Endothelial cell of umbilical vein (primary cell): Measurements from ENCODE around the gene PSME4. TPM values are rescaled to one million over a fixed set of nuclear protein-coding genes. Genes with fewer than 3 reads are reported as not detected.

Source experiments
- BruUV-seq: library from RNA; stranded (reverse); fragments of 400-500 nt; replicated peaks from 2 replicates; lab custom pipeline; 2021; lab: Mats Ljungman, UMichigan
- CTCF ChIA-PET: fragments of 300-600, 350-600 bp; sonication (Branson Sonifier 250); formaldehyde crosslinking; loops from one replicate; lab custom pipeline; 2021; ENCODE audit warnings: antibody characterized with exemption, inconsistent platforms; lab: Charles Lee
- POLR2A ChIA-PET: fragments of 300-600, 350-600 bp; sonication (Branson Sonifier 250); formaldehyde crosslinking; loops from one replicate; lab custom pipeline; 2021; ENCODE audit warnings: antibody characterized with exemption, inconsistent platforms; lab: Charles Lee
- DNase-seq: peaks from one replicate; pipeline ENCODE4 v3.0.0-alpha.2; 2011; ENCODE audit warnings: low read depth, low spot score
- FAIRE-seq: peaks from 2 replicates; lab custom pipeline; 2011; peaks lifted over from hg19 to GRCh38; lab: Jason Lieb, UNC
- H2AFZ ChIP-seq: 2 replicates; pipeline ENCODE4 v1.6.0; 2012; ENCODE audit warnings: low read depth, low read length, control low read depth, inconsistent platforms
- H3K27ac ChIP-seq: 2 replicates; pipeline ENCODE4 v1.5.1; 2011; ENCODE audit warnings: low read depth, mild to moderate bottlenecking, control low read depth, low read length, moderate library complexity; ENCODE audit not compliant: insufficient read depth
- H3K27me3 ChIP-seq, 2 experiments: 2 replicates each; pipeline versions ENCODE4 v1.6.0 to v1.6.1; 2011; ENCODE audit warnings: low read length in 2 of 2, mixed read lengths in 1 of 2; ENCODE audit not compliant: control insufficient read depth in 2 of 2, insufficient read depth in 2 of 2
- H3K36me3 ChIP-seq, 2 experiments: 2 replicates in 1 of 2; 3 replicates in 1 of 2; pipeline ENCODE4 v1.5.1; 2011; ENCODE audit warnings: low read length in 2 of 2, mild to moderate bottlenecking in 1 of 2, moderate library complexity in 1 of 2; ENCODE audit not compliant: control insufficient read depth in 2 of 2, insufficient read depth in 2 of 2; ENCODE audit errors: extremely low read depth in 1 of 2
- H3K4me1 ChIP-seq: 3 replicates; pipeline ENCODE4 v1.5.1; 2011; ENCODE audit warnings: mild to moderate bottlenecking, low read length; ENCODE audit not compliant: control insufficient read depth, insufficient read depth; ENCODE audit errors: extremely low read depth
- H3K4me2 ChIP-seq: 2 replicates; pipeline ENCODE4 v1.6.1; 2011; ENCODE audit warnings: low read length, control low read depth, mixed read lengths; ENCODE audit not compliant: insufficient read depth
- H3K4me3 ChIP-seq, 3 experiments: fragments of 200-600 bp in 1 of 3; sonication (generic), shearing (Covaris generic) in 1 of 3; replicated peaks in 1 of 3; 2 replicates each; pipeline ENCODE4 v1.5.1; 2011 to 2016; ENCODE audit warnings: control low read depth in 3 of 3, low read length in 3 of 3, mild to moderate bottlenecking in 2 of 3, inconsistent platforms in 1 of 3, low read depth in 1 of 3, moderate library complexity in 1 of 3; ENCODE audit not compliant: insufficient read depth in 1 of 3
- H3K79me2 ChIP-seq: 2 replicates; pipeline ENCODE4 v1.6.0; 2012; ENCODE audit warnings: low read length, inconsistent platforms; ENCODE audit not compliant: control insufficient read depth, insufficient read depth
- H3K9ac ChIP-seq: replicated peaks from 2 replicates; pipeline ENCODE3; 2011; ENCODE audit warnings: low read length, control low read depth; ENCODE audit not compliant: insufficient read depth; ENCODE audit errors: extremely low read depth
- H3K9me1 ChIP-seq: replicated peaks from 3 replicates; pipeline ENCODE4 v1.6.0; 2011; ENCODE audit warnings: mild to moderate bottlenecking, low read length; ENCODE audit not compliant: control insufficient read depth, insufficient read depth; ENCODE audit errors: extremely low read depth
- H3K9me3 ChIP-seq: replicated peaks from 2 replicates; pipeline ENCODE4 v1.5.1; 2012; ENCODE audit warnings: low read length, inconsistent platforms; ENCODE audit not compliant: control insufficient read depth, insufficient read depth
- H4K20me1 ChIP-seq: replicated peaks from 2 replicates; pipeline ENCODE3; 2011; ENCODE audit warnings: mild to moderate bottlenecking, low read length; ENCODE audit not compliant: control insufficient read depth, insufficient read depth; ENCODE audit errors: extremely low read depth
- EZH2 ChIP-seq: IDR thresholded peaks from 2 replicates; pipeline ENCODE4 v1.6.1; 2012; ENCODE audit warnings: borderline replicate concordance, low read depth, mild to moderate bottlenecking, moderate library complexity, low read length, inconsistent platforms; ENCODE audit not compliant: severe bottlenecking
- FOS ChIP-seq: IDR thresholded peaks from 2 replicates; pipeline ENCODE4 v1.6.1; 2011; ENCODE audit warnings: mild to moderate bottlenecking, low read length, moderate library complexity, borderline replicate concordance; ENCODE audit not compliant: insufficient read depth
- GATA2 ChIP-seq: IDR thresholded peaks from 2 replicates; pipeline ENCODE4 v1.7.0; 2011; ENCODE audit warnings: low read depth, mild to moderate bottlenecking, moderate library complexity, mixed read lengths, low read length; ENCODE audit not compliant: insufficient read length, insufficient read depth
- JUN ChIP-seq: IDR thresholded peaks from 2 replicates; pipeline ENCODE4 v1.6.1; 2011; ENCODE audit warnings: borderline replicate concordance, low read depth; ENCODE audit not compliant: insufficient read length, insufficient read depth
- MAX ChIP-seq: IDR thresholded peaks from 2 replicates; pipeline ENCODE4 v1.6.1; 2011; ENCODE audit not compliant: insufficient read depth, insufficient read length
- MYC ChIP-seq: IDR thresholded peaks from one replicate; pipeline ENCODE4 v1.6.1; 2011; ENCODE audit warnings: mild to moderate bottlenecking, low read depth, low read length
- POLR2A ChIP-seq: IDR thresholded peaks from 2 replicates; pipeline ENCODE4 v1.6.1; 2012; ENCODE audit warnings: low read depth, mild to moderate bottlenecking, control low read depth, low read length
- POLR2AphosphoS5 ChIP-seq: IDR thresholded peaks from 2 replicates; pipeline ENCODE4 v1.6.1; 2012; ENCODE audit warnings: low read depth, mild to moderate bottlenecking, control low read depth, low read length, moderate library complexity; ENCODE audit not compliant: insufficient read depth
- dilution Hi-C: fragments of 300-500 bp; cut with MboI; formaldehyde crosslinking; loops from one replicate; pipeline ENCODE4 v1.15.0; 2019; ENCODE audit warnings: low sequenced_read_pairs; ENCODE audit not compliant: extremely low pct_ligation_motif_present
- intact Hi-C: fragments of 100-400 bp; cut with micrococcal nuclease; formaldehyde crosslinking; loops from one replicate; pipeline ENCODE4 v1.10.0; 2022
- polyA plus RNA-seq, 4 experiments: library from polyadenylated mRNA; depleted of rRNA in 3 of 4; stranded (reverse) in 3 of 4; unstranded in 1 of 4; fragments of >200 nt; gene quantifications; 2 replicates each; pipeline versions ENCODE4 v1.2.1 to v1.2.3, GENCODE V29; 2011 to 2012; ENCODE audit warnings: missing spikeins in 1 of 4
- total RNA-seq: library from RNA; stranded (reverse); gene quantifications from 2 replicates; pipeline ENCODE4 v1.2.3, GENCODE V29; 2021
- TF ChIP-seq, protein P1 (sequence below), 2 donors: IDR thresholded peaks; 1 replicate in 1 of 2; 2 replicates in 1 of 2; pipeline ENCODE4 v1.5.1; 2011; ENCODE audit warnings: low read length in 2 of 2, mild to moderate bottlenecking in 2 of 2, moderate library complexity in 2 of 2, control low read depth in 1 of 2, inconsistent platforms in 1 of 2, low read depth in 1 of 2; ENCODE audit not compliant: insufficient read depth in 1 of 2; ENCODE audit errors: extremely low read depth in 1 of 2

The PSME4 gene
- total and polyA plus RNA-seq, 2 donors (not counting 3 experiments of a cell fraction or from before 2014, with no cell fraction given) = 24.7 to 82.6 TPM

DNA sequence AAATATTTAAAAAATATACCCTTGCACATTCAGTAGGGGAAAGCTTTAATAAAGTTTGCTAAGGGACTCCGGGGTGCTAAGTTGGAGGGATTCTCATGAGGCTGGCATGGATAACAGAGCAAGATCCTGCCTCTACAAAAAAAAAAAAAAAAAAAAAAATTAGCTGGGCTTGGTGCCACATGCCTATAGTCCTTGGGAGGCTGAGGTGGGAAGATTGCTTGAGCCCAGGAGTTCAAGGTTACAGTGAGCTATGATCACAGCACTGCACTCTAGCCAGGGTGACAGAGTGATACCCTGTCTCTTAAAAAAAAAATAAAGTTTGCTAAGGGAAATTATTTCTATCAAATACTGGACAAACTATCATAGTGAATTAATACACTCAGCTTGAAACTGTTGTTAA, 93.7 kb downstream of the PSME4 start:
- intact Hi-C loops (no loop called here), dilution Hi-C loops (no loop called here)
- CTCF ChIA-PET = no interaction called here
- FAIRE-seq = no peak
- Histone ChIP-seq H3K27me3 (no peaks in the 10 kb centered on the region), H3K4me3 (no peak overlapping the region), H3K27ac (no peak overlapping the region), H3K9me1 (no peaks in the 10 kb centered on the region), H3K9me3 (no peaks in the 10 kb centered on the region), H3K79me2 (peaks cover 3% of the 10 kb centered on the region), H2AFZ (no peak overlapping the region), H3K36me3 (peaks cover 2 to 19% of the 10 kb centered on the region in 2 experiments), H4K20me1 (peaks cover 2% of the 10 kb centered on the region), H3K4me2 (no peak overlapping the region), H3K4me1 (peaks cover 11% of the 10 kb centered on the region), H3K9ac (no peak overlapping the region)
- no peak for DNase-seq
- TF ChIP-seq POLR2AphosphoS5 (no peak), MYC (no peak), JUN (no peak), MAX (no peak), EZH2 (no peak), GATA2 (no peak), FOS (no peak), POLR2A (no peak)
- TF ChIP-seq, protein P1, sequence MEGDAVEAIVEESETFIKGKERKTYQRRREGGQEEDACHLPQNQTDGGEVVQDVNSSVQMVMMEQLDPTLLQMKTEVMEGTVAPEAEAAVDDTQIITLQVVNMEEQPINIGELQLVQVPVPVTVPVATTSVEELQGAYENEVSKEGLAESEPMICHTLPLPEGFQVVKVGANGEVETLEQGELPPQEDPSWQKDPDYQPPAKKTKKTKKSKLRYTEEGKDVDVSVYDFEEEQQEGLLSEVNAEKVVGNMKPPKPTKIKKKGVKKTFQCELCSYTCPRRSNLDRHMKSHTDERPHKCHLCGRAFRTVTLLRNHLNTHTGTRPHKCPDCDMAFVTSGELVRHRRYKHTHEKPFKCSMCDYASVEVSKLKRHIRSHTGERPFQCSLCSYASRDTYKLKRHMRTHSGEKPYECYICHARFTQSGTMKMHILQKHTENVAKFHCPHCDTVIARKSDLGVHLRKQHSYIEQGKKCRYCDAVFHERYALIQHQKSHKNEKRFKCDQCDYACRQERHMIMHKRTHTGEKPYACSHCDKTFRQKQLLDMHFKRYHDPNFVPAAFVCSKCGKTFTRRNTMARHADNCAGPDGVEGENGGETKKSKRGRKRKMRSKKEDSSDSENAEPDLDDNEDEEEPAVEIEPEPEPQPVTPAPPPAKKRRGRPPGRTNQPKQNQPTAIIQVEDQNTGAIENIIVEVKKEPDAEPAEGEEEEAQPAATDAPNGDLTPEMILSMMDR (IDR thresholded peaks at IDR 0.05; ENCODE audit: extremely low read depth in 1 of 2, insufficient read depth in 1 of 2, low read depth in 1 of 2, low read length in 2 of 2) = no peak
- POLR2A ChIA-PET = no interaction called here
- BruUV-seq = no TSS peak
